NCI-H128 (cell line): ENCODE measurements around the gene EXOC4.
"Not testable (repeated sequence)": the region's sequence is repeated elsewhere in the genome, so short reads cannot be mapped to it uniquely, and the experiment has no call there.

Experiments
- DNase-seq: peaks from one replicate; lab custom pipeline; 2025; ENCODE audit not compliant: unreplicated experiment; lab: John Stamatoyannopoulos, UW

The EXOC4 gene

GRCh38 chr7:133777701-133778100 is 524.8 kb downstream of the EXOC4 start:
- DNase-seq: no peak

- no peak for DNase-seq
Observed at GRCh38 chr7:133778472-133778871, 525.6 kb downstream of the EXOC4 start.

GRCh38 chr7:133779538-133779937 is 526.7 kb downstream of the EXOC4 start:
- DNase-seq: not testable (repeated sequence)

- DNase-seq: no peak
Observed at GRCh38 chr7:133780912-133781311, 528.0 kb downstream of the EXOC4 start.

GRCh38 chr7:133781486-133782090 is 528.7 kb downstream of the EXOC4 start:
- no peak for DNase-seq

- no peak for DNase-seq
Observed at GRCh38 chr7:133782470-133782869, 529.6 kb downstream of the EXOC4 start.

- DNase-seq: no peak
Observed at GRCh38 chr7:133783276-133783675, 530.4 kb downstream of the EXOC4 start.

GRCh38 chr7:133784486-133785001 is 531.7 kb downstream of the EXOC4 start:
- no peak for DNase-seq

GRCh38 chr7:133786401-133786937 is 533.6 kb downstream of the EXOC4 start:
- DNase-seq: no peak

GRCh38 chr7:133789974-133790373 is 537.1 kb downstream of the EXOC4 start:
- no peak for DNase-seq

- no peak for DNase-seq
Observed at GRCh38 chr7:133790911-133791310, 538.0 kb downstream of the EXOC4 start.

GRCh38 chr7:133794479-133794878 is 541.6 kb downstream of the EXOC4 start:
- DNase-seq: peak; percentile 26

GRCh38 chr7:133795068-133795665 is 542.3 kb downstream of the EXOC4 start:
- DNase-seq: peak; percentile 25

- no peak for DNase-seq
Observed at GRCh38 chr7:133796782-133797745, 544.2 kb downstream of the EXOC4 start.

- no peak for DNase-seq
Observed at GRCh38 chr7:133797818-133798520, 545.1 kb downstream of the EXOC4 start.

GRCh38 chr7:133801341-133801740 is 548.5 kb downstream of the EXOC4 start:
- no peak for DNase-seq

- no peak for DNase-seq
Observed at GRCh38 chr7:133804127-133804526, 551.2 kb downstream of the EXOC4 start.

- no peak for DNase-seq
Observed at GRCh38 chr7:133805426-133805825, 552.5 kb downstream of the EXOC4 start.

GRCh38 chr7:133807624-133808492 is 555.0 kb downstream of the EXOC4 start:
- no peak for DNase-seq

GRCh38 chr7:133808493-133808866 is 555.6 kb downstream of the EXOC4 start:
- no peak for DNase-seq
